DOHH2 (cell line): ENCODE results near the gene KCNIP3.
"Not testable (repeated sequence)": the region's sequence is repeated elsewhere in the genome, so short reads cannot be mapped to it uniquely, and the experiment has no call there.

ENCODE experiments used
- EZH2phosphoT487 ChIP-seq: fragments of 200-600 bp; sonication (generic); IDR thresholded peaks from 2 replicates; pipeline ENCODE4 v1.6.1; 2017; ENCODE audit warnings: borderline replicate concordance, mild to moderate bottlenecking, antibody characterized with exemption, low read length, moderate library complexity, mixed read lengths
- TF ChIP-seq, protein P1 (sequence below): fragments of 200-600 bp; sonication (generic); IDR thresholded peaks from one replicate; pipeline ENCODE4 v1.5.1; 2014; ENCODE audit warnings: antibody characterized with exemption, mild to moderate bottlenecking, low read depth, low read length; ENCODE audit not compliant: poor library complexity, severe bottlenecking

DNA sequence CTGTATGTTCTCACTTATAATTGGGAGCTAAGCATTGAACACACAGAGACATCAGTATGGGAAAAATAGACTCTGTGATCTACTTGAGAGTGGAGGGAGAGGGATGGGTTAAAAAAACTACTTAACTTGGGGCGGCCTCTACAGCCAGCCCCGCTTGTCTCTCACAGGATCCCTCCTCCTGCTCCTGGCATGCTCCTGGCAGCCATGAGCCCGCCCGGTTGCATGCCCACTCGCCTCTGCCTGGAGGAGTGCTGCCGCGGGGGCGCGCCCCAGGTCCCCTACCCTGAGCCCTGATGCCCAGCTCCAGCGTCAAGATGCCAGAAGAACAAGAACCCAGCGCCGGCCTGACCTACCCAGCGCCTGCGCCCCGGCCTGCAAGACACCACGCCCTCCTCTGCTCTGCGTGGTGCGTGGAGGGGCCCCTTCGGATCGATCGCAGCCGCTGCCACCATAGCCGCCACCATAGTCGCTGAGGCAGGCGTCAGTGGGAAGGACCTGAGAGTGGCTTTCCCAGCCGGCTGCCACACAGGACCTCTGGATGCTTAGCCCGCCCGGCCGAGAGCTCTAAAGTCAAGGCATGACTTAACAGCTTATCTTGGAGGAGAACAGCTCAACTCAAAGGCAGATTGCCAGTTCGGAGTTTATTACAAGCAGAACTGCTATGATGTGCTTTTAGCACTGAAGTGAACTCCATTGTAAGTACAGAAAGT is 138.2 kb downstream of the KCNIP3 start:
- TF ChIP-seq, protein P1, sequence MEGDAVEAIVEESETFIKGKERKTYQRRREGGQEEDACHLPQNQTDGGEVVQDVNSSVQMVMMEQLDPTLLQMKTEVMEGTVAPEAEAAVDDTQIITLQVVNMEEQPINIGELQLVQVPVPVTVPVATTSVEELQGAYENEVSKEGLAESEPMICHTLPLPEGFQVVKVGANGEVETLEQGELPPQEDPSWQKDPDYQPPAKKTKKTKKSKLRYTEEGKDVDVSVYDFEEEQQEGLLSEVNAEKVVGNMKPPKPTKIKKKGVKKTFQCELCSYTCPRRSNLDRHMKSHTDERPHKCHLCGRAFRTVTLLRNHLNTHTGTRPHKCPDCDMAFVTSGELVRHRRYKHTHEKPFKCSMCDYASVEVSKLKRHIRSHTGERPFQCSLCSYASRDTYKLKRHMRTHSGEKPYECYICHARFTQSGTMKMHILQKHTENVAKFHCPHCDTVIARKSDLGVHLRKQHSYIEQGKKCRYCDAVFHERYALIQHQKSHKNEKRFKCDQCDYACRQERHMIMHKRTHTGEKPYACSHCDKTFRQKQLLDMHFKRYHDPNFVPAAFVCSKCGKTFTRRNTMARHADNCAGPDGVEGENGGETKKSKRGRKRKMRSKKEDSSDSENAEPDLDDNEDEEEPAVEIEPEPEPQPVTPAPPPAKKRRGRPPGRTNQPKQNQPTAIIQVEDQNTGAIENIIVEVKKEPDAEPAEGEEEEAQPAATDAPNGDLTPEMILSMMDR, result not testable (repeated sequence)
- TF ChIP-seq EZH2phosphoT487, result not testable (repeated sequence)
